ENCODE data around the gene ALPI. TPM values are rescaled to one million over a fixed set of nuclear protein-coding genes. Genes with fewer than 3 reads are reported as not detected.
"Not testable (repeated sequence)": the region's sequence is repeated elsewhere in the genome, so short reads cannot be mapped to it uniquely, and the experiment has no call there.

Gene ALPI
- total and polyA plus RNA-seq, 9 of the 15 experiments (the other 6 are each of a cell fraction or from before 2014, with no cell fraction given): not detected

DNA sequence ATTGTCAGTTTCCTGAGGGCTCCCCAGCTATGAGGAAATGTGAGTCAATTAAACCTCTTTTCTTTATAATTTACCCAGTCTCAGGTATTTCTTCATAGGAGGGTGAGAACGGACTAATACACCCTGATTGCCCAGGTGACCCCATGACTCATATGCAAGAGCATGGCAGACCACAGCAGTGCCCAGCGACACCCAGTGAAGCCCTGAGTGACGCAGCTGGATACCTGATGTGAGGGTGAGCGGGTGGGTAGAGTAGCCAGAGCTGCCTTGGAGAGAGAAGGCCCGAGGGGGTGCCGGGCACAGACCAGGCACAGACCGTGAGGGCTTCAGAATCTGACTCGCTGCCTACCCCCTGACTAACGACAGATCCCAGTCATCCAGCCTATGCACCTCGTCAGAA lies 33.9 kb upstream of the ALPI start (continued):
- TF ChIP-seq BMI1 (IDR thresholded peaks at IDR 0.05; ENCODE audit: low read length): no peak
- TF ChIP-seq, protein P1, sequence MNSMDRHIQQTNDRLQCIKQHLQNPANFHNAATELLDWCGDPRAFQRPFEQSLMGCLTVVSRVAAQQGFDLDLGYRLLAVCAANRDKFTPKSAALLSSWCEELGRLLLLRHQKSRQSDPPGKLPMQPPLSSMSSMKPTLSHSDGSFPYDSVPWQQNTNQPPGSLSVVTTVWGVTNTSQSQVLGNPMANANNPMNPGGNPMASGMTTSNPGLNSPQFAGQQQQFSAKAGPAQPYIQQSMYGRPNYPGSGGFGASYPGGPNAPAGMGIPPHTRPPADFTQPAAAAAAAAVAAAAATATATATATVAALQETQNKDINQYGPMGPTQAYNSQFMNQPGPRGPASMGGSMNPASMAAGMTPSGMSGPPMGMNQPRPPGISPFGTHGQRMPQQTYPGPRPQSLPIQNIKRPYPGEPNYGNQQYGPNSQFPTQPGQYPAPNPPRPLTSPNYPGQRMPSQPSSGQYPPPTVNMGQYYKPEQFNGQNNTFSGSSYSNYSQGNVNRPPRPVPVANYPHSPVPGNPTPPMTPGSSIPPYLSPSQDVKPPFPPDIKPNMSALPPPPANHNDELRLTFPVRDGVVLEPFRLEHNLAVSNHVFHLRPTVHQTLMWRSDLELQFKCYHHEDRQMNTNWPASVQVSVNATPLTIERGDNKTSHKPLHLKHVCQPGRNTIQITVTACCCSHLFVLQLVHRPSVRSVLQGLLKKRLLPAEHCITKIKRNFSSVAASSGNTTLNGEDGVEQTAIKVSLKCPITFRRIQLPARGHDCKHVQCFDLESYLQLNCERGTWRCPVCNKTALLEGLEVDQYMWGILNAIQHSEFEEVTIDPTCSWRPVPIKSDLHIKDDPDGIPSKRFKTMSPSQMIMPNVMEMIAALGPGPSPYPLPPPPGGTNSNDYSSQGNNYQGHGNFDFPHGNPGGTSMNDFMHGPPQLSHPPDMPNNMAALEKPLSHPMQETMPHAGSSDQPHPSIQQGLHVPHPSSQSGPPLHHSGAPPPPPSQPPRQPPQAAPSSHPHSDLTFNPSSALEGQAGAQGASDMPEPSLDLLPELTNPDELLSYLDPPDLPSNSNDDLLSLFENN (IDR thresholded peaks at IDR 0.05; ENCODE audit: low read depth in 2 of 2, low read length in 2 of 2): no peak
- TF ChIP-seq, protein P2, sequence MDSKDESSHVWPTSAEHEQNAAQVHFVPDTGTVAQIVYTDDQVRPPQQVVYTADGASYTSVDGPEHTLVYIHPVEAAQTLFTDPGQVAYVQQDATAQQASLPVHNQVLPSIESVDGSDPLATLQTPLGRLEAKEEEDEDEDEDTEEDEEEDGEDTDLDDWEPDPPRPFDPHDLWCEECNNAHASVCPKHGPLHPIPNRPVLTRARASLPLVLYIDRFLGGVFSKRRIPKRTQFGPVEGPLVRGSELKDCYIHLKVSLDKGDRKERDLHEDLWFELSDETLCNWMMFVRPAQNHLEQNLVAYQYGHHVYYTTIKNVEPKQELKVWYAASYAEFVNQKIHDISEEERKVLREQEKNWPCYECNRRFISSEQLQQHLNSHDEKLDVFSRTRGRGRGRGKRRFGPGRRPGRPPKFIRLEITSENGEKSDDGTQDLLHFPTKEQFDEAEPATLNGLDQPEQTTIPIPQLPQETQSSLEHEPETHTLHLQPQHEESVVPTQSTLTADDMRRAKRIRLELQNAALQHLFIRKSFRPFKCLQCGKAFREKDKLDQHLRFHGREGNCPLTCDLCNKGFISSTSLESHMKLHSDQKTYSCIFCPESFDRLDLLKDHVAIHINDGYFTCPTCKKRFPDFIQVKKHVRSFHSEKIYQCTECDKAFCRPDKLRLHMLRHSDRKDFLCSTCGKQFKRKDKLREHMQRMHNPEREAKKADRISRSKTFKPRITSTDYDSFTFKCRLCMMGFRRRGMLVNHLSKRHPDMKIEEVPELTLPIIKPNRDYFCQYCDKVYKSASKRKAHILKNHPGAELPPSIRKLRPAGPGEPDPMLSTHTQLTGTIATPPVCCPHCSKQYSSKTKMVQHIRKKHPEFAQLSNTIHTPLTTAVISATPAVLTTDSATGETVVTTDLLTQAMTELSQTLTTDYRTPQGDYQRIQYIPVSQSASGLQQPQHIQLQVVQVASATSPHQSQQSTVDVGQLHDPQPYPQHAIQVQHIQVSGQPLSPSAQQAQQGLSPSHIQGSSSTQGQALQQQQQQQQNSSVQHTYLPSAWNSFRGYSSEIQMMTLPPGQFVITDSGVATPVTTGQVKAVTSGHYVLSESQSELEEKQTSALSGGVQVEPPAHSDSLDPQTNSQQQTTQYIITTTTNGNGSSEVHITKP (IDR thresholded peaks at IDR 0.05; ENCODE audit: partially characterized antibody): no peak

DNA sequence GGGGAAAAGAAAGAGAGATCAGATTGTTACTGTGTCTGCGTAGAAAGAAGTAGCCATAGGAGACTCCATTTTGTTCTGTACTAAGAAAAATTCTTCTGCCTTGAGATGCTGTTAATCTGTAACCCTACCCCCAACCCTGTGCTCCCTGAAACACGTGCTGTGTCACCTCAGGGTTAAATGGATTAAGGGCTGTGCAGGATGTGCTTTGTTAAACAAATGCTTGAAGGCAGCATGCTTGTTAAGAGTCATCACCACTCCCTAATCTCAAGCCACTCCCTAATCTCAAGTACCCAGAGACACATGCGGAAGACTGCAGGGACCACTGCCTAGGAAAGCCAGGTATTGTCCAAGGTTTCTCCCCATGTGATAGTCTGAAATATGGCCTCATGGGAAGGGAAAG lies 33.0 kb upstream of the ALPI start:
- H3K4me2 ChIP-seq (ENCODE audit: insufficient read depth, low read length); H3K9ac ChIP-seq (ENCODE audit: insufficient read depth in 1 of 2, low read depth in 2 of 2, low read length in 2 of 2); CTCF ChIA-PET (ENCODE audit: low intra/inter-chr PET ratio); intact Hi-C loops (cut with micrococcal nuclease); H3K9me1 ChIP-seq (ENCODE audit: control insufficient read depth, insufficient read depth, low read length); in situ Hi-C loops (cut with MboI); H3K79me2 ChIP-seq (ENCODE audit: control insufficient read depth, insufficient read depth, low read length); H3K4me1 ChIP-seq (replicated peaks in 1 of 2; ENCODE audit: control insufficient read depth in 2 of 2, insufficient read depth in 2 of 2, low read length in 2 of 2); H3K4me3 ChIP-seq; POLR2A ChIA-PET; DNase-seq (ENCODE audit: extremely low read depth in 1 of 4, low spot score in 3 of 4); FAIRE-seq; BruUV-seq (replicated peaks); H2AFZ ChIP-seq (ENCODE audit: low read depth, low read length); H3K36me3 ChIP-seq (ENCODE audit: control insufficient read depth, insufficient read depth, low read length); ATAC-seq; H4K20me1 ChIP-seq (replicated peaks; ENCODE audit: control insufficient read depth, insufficient read depth, low read length); H3K9me3 ChIP-seq (replicated peaks; ENCODE audit: control insufficient read depth, insufficient read depth, low read depth, low read length); H3K27ac ChIP-seq (ENCODE audit: extremely low read depth, low read depth, low read length): not testable (repeated sequence)
- 3% methylated on average over 3 of the region's 3 CpGs for WGBS (ENCODE audit: insufficient coverage, low coverage, missing lambda C conversion rate)
- H3K27me3 ChIP-seq (ENCODE audit: control insufficient read depth in 2 of 2, insufficient read depth in 2 of 2, low read length in 2 of 2): peaks cover 0 to 17% of the 10 kb centered on the region in 2 experiments; a peak in 3 of 5 replicates

DNA sequence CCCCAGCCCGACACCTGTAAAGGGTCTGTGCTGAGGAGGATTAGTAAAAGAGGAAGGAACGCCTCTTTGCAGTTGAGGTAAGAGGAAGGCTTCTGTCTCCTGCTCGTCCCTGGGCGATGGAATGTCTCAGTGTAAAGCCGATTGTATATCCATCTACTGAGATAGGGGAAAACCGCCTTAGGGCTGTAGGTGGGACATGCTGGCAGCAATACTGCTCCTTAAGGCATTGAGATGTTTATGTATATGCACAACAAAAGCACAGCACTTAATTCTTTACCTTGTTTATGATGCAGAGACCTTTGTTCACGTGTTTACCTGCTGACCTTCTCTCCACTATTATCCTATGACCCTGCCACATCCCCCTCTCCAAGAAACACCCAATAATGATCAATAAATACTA lies 32.5 kb upstream of the ALPI start:
- H3K9ac ChIP-seq (ENCODE audit: insufficient read depth in 1 of 2, low read depth in 2 of 2, low read length in 2 of 2): not testable (repeated sequence)
- 0% methylated on average over 4 of the region's 7 CpGs for WGBS (ENCODE audit: insufficient coverage, low coverage, missing lambda C conversion rate)

More for the DNA sequence above, 32.5 kb upstream of the ALPI start:
- intact Hi-C loops (cut with micrococcal nuclease); POLR2A ChIA-PET; H3K27ac ChIP-seq (ENCODE audit: extremely low read depth, low read depth, low read length); H3K9me1 ChIP-seq (ENCODE audit: control insufficient read depth, insufficient read depth, low read length); CTCF ChIA-PET (ENCODE audit: low intra/inter-chr PET ratio); H3K4me1 ChIP-seq (replicated peaks in 1 of 2; ENCODE audit: control insufficient read depth in 2 of 2, insufficient read depth in 2 of 2, low read length in 2 of 2); H4K20me1 ChIP-seq (replicated peaks; ENCODE audit: control insufficient read depth, insufficient read depth, low read length); FAIRE-seq; H3K9me3 ChIP-seq (replicated peaks; ENCODE audit: control insufficient read depth, insufficient read depth, low read depth, low read length); H3K79me2 ChIP-seq (ENCODE audit: control insufficient read depth, insufficient read depth, low read length); H2AFZ ChIP-seq (ENCODE audit: low read depth, low read length); DNase-seq (ENCODE audit: extremely low read depth in 1 of 4, low spot score in 3 of 4); H3K36me3 ChIP-seq (ENCODE audit: control insufficient read depth, insufficient read depth, low read length); H3K4me3 ChIP-seq; ATAC-seq; in situ Hi-C loops (cut with MboI); H3K4me2 ChIP-seq (ENCODE audit: insufficient read depth, low read length); BruUV-seq (replicated peaks): not testable (repeated sequence)
- peaks cover 0 to 13% of the 10 kb centered on the region in 2 experiments; a peak in 3 of 5 replicates for H3K27me3 ChIP-seq (ENCODE audit: control insufficient read depth in 2 of 2, insufficient read depth in 2 of 2, low read length in 2 of 2)

All from K562 (cell line).